ENCODE data around the gene SH2D1B. TPM values are rescaled to one million over a fixed set of nuclear protein-coding genes. Genes with fewer than 3 reads are reported as not detected.

The SH2D1B gene
- total and polyA plus RNA-seq, 8 donors = 0.33 to 0.73 TPM; not detected in 6

DNA sequence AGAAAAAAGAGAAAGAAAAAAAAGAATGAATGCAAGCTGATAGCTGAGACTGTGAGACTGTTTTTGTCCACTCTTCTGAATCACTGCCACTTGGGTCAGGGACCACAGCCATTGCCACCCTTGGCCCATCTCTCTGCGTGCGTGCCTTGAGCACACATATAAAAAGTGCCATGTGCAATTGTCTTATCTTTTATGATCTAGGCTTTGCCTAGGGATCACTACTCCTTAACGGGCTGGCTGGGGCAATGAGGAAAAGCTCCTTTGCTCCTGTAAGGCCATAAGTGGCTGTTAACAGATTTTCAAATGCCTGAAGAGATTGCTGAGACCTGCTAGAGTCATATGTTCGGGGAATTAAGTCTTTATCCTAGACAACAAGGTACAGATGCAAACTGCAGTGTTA, 43.5 kb downstream of the SH2D1B start:
- Histone ChIP-seq H3K9me3 (no peaks in the 10 kb centered on the region), H3K36me3 (peaks cover 6 to 30% (median 27%) of the 10 kb centered on the region in 4 donors), H3K4me3 (no peak overlapping the region), H3K27ac (no peak overlapping the region), H3K27me3 (no peaks in the 10 kb centered on the region), H3K4me1 (peaks cover 0 to 12% (median 8%) of the 10 kb centered on the region in 4 donors)
- intact Hi-C loops (cut with DNase I; ENCODE audit: low total_unique reads) = no loop called here
- WGBS, 5 donors = 65 to 84% (median 68%) methylated on average over 4 of the region's 4 CpGs
- TF ChIP-seq POLR2AphosphoS5 (IDR thresholded peaks at IDR 0.05) = no peak
- no peak for TF ChIP-seq CTCF (IDR thresholded peaks at IDR 0.05)
- TF ChIP-seq EP300 (IDR thresholded peaks at IDR 0.05) = no peak
- no peak for TF ChIP-seq POLR2A (IDR thresholded peaks at IDR 0.05)
- DNase-seq = no peak

- Histone ChIP-seq H3K36me3 (peaks cover 6 to 30% (median 27%) of the 10 kb centered on the region in 4 donors), H3K4me3 (no peak overlapping the region), H3K27ac (no peak overlapping the region), H3K27me3 (no peaks in the 10 kb centered on the region), H3K4me1 (peaks cover 0 to 11% (median 6%) of the 10 kb centered on the region in 4 donors), H3K9me3 (no peaks in the 10 kb centered on the region)
- TF ChIP-seq POLR2AphosphoS5 (IDR thresholded peaks at IDR 0.05) (no peak), CTCF (IDR thresholded peaks at IDR 0.05) (no peak), POLR2A (IDR thresholded peaks at IDR 0.05) (no peak), EP300 (IDR thresholded peaks at IDR 0.05) (no peak)
- 84 to 94% (median 89%) methylated on average over 10 of the region's 10 CpGs for WGBS, 5 donors
- intact Hi-C loops (cut with DNase I; ENCODE audit: low total_unique reads) = no loop called here
- DNase-seq = no peak
These were observed 44.2 kb downstream of the SH2D1B start for GRCh38 chr1:162367772-162368171.

DNA sequence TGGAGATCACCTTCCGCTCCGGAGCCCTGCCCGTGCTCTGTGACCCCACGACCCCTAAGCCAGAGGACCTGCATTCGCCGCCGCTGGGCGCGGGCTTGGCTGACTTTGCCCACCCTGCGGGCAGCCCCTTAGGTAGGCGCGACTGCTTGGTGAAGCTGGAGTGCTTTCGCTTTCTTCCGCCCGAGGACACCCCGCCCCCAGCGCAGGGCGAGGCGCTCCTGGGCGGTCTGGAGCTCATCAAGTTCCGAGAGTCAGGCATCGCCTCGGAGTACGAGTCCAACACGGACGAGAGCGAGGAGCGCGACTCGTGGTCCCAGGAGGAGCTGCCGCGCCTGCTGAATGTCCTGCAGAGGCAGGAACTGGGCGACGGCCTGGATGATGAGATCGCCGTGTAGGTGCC, 44.9 kb downstream of the SH2D1B start:
- TF ChIP-seq POLR2AphosphoS5 (IDR thresholded peaks at IDR 0.05) (no peak), POLR2A (IDR thresholded peaks at IDR 0.05) (no peak), CTCF (IDR thresholded peaks at IDR 0.05) (no peak), EP300 (IDR thresholded peaks at IDR 0.05) (no peak)
- intact Hi-C loops (cut with DNase I; ENCODE audit: low total_unique reads) = no loop called here
- Histone ChIP-seq H3K27me3 (no peaks in the 10 kb centered on the region), H3K9me3 (no peaks in the 10 kb centered on the region), H3K36me3 (peaks cover 6 to 30% (median 27%) of the 10 kb centered on the region in 4 donors), H3K4me3 (peak overlapping the region in 3 of 4 donors; percentile 11 to 32 (median 23)), H3K27ac (peak overlapping the region in 2 of 5 donors; percentile 9 to 38), H3K4me1 (peaks cover 0 to 6% (median under 1%) of the 10 kb centered on the region in 4 donors)
- WGBS, 5 donors = 85 to 97% (median 90%) methylated on average over 32 to 36 of the region's 36 CpGs
- DNase-seq = peak in 1 of 2 donors; percentile 16

DNA sequence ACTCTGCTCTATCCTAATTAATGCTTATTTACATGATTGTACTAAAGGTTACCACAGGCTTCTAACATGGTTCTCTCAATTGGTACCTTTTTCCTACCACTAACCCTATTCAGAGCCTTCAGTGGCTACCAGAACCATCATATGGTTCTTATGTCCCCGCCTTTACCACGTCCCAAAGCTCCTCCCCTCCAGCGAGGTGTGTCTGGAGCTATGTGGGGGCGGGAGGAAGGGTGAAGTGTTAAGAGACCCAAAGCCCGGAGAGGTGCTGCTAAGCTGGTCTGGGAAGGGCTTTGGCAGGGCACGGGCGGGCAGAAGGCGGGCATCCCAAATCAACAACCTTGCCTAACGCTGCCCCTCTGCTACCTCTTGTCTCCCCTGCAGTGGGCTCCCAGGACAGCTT, 45.3 kb downstream of the SH2D1B start:
- H3K4me3 ChIP-seq = peak overlapping the region in 3 of 4 donors; percentile 11 to 32 (median 23)
- H3K9me3 ChIP-seq = no peaks in the 10 kb centered on the region
- WGBS, 5 donors = 73 to 90% (median 86%) methylated on average over 5 to 9 of the region's 9 CpGs
- no peaks in the 10 kb centered on the region for H3K27me3 ChIP-seq
- intact Hi-C loops (cut with DNase I; ENCODE audit: low total_unique reads) = no loop called here
- no peak for TF ChIP-seq POLR2A (IDR thresholded peaks at IDR 0.05)
- TF ChIP-seq CTCF (IDR thresholded peaks at IDR 0.05) = no peak
- no peak for TF ChIP-seq EP300 (IDR thresholded peaks at IDR 0.05)
- no peak for TF ChIP-seq POLR2AphosphoS5 (IDR thresholded peaks at IDR 0.05)
- no peak for DNase-seq
- H3K27ac ChIP-seq = peak overlapping the region in 2 of 5 donors; percentile 9 to 38
- peaks cover 6 to 30% (median 27%) of the 10 kb centered on the region in 4 donors for H3K36me3 ChIP-seq
- peaks cover 0 to 2% (median 0%) of the 10 kb centered on the region in 4 donors for H3K4me1 ChIP-seq
